GM12891 (cell line): ENCODE results near the gene PTGR3.

Source experiments
- PAX5 ChIP-seq: IDR thresholded peaks from 2 replicates; pipeline ENCODE4 v1.6.1; 2011; ENCODE audit warnings: low read length, moderate library complexity, mild to moderate bottlenecking; ENCODE audit not compliant: insufficient read depth, severe bottlenecking
- POLR2A ChIP-seq: IDR thresholded peaks from 2 replicates; pipeline ENCODE4 v1.6.1; 2011; ENCODE audit warnings: low read depth, low read length, control low read depth
- POLR2AphosphoS5 ChIP-seq: IDR thresholded peaks from 2 replicates; pipeline ENCODE4 v1.6.1; 2011; ENCODE audit warnings: low read depth, low read length, control low read depth
- POU2F2 ChIP-seq: IDR thresholded peaks from 2 replicates; pipeline ENCODE4 v1.6.1; 2011; ENCODE audit warnings: low read depth, mild to moderate bottlenecking, control low read depth, low read length, moderate library complexity
- SPI1 ChIP-seq: IDR thresholded peaks from 2 replicates; pipeline ENCODE4 v1.6.1; 2011; ENCODE audit warnings: low read depth, low read length, control low read depth
- TAF1 ChIP-seq: IDR thresholded peaks from 2 replicates; pipeline ENCODE4 v1.6.1; 2011; ENCODE audit warnings: low read depth, low read length, control low read depth

DNA sequence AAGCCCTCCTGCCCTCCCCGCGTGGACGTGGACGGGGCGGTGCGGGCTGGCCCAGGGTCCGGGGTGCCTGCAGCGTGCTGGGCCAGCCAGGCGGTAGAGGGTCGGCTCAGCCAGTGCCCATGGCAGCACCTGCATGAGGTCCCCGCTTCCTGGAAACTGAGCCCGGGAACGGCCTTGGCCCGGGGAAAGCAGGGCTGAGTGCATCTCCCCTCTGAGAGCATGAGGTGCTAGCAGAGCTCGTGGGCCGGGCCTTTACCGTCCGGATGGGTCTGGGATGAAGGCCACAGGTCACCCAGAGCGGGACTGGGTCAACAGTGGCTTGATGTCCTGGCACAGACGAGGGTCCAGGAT is 41.5 kb upstream of the PTGR3 start:
- TF ChIP-seq POLR2A (no peak), TAF1 (no peak), POLR2AphosphoS5 (no peak), POU2F2 (no peak), PAX5 (no peak), SPI1 (no peak)
